Measurements from ENCODE around the gene TLR2. TPM values are rescaled to one million over a fixed set of nuclear protein-coding genes. Genes with fewer than 3 reads are reported as not detected.

Gene TLR2
- 0.37 and 3.7 TPM in 2 replicates for total RNA-seq

GRCh38 chr4:153684182-153684970 is at the start of gene TLR2:
TSS of gene TLR2 (plus strand) at chr4:153684280. CDS start at chr4:153702908, 18,628 bp downstream.

Other genes with a start within 250 kb of the TLR2 start
- 5.1 and 13.5 TPM in 2 replicates for gene TMEM131L, start 217.9 kb upstream of the TLR2 start, total RNA-seq
- under 0.01 and 1.2 TPM in 2 replicates for gene RNF175, start 75.7 kb downstream of the TLR2 start, total RNA-seq
- gene SFRP2, start 104.8 kb downstream of the TLR2 start, total RNA-seq, result 1.8 and 4.8 TPM in 2 replicates

Data from subcutaneous preadipocyte (primary cell).